ENCODE measurements around the gene NCAPD2.

DNA sequence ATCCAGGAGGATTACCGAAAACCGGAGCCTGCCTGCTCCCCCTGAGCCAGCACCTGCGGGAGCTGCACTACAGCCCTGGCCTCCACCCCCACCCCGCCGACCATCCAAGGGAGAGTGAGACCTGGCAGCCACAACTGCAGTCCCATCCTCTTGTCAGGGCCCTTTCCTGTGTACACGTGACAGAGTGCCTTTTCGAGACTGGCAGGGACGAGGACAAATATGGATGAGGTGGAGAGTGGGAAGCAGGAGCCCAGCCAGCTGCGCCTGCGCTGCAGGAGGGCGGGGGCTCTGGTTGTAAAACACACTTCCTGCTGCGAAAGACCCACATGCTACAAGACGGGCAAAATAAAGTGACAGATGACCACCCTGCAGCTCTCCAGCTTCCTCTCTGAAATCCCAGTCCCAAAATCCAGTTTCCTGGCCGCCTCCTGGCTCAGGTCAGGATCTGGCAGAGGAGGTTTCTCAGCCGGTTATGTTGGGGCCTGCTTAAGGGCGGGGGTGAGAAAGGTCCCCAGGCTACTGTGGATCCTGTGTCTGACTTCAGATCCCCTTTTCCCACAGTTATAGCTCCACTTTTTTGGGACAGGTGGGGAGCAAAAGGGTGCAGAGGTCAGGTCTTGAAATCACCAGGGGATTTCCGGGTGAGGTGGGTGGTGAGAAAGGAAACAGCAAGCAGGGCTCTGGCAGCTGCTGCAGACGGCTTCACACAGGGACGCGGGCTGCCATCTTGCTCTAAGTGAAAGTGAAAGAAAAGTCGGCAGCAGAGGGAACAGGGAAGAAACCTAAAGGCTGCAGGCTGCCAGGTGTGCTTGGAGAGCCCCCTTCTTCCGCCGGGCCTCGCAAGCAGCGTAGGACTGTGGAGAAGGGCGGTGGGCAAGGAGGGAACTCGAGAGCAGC, 42.3 kb upstream of the NCAPD2 start, which contains the start of gene TAPBPL:
- TF ChIP-seq EZH2 (IDR thresholded peaks at IDR 0.05; ENCODE audit: borderline replicate concordance, low read length): no peak
- TF ChIP-seq, protein P1, sequence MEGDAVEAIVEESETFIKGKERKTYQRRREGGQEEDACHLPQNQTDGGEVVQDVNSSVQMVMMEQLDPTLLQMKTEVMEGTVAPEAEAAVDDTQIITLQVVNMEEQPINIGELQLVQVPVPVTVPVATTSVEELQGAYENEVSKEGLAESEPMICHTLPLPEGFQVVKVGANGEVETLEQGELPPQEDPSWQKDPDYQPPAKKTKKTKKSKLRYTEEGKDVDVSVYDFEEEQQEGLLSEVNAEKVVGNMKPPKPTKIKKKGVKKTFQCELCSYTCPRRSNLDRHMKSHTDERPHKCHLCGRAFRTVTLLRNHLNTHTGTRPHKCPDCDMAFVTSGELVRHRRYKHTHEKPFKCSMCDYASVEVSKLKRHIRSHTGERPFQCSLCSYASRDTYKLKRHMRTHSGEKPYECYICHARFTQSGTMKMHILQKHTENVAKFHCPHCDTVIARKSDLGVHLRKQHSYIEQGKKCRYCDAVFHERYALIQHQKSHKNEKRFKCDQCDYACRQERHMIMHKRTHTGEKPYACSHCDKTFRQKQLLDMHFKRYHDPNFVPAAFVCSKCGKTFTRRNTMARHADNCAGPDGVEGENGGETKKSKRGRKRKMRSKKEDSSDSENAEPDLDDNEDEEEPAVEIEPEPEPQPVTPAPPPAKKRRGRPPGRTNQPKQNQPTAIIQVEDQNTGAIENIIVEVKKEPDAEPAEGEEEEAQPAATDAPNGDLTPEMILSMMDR (conservative IDR thresholded peaks at IDR 0.05 in 1 of 2, IDR thresholded peaks at IDR 0.05 in 1 of 2; ENCODE audit: extremely low read depth in 1 of 2, insufficient read depth in 1 of 2, low read depth in 1 of 2, low read length in 2 of 2): no peak

All from mammary epithelial cell (primary cell).